Neuronal stem cell (in vitro differentiated cells): ENCODE data around the gene FADS2.

Experiments
- DNase-seq: peaks from one replicate; pipeline ENCODE4 v3.0.0-alpha.2; 2013; ENCODE audit warnings: low spot score
- H2AFZ ChIP-seq: one replicate; pipeline ENCODE4 v1.6.1; 2013; ENCODE audit warnings: mild to moderate bottlenecking, low read length, inconsistent platforms
- H2AK5ac ChIP-seq: 2 replicates; pipeline ENCODE4 v1.6.1; 2013; ENCODE audit warnings: low read depth, mild to moderate bottlenecking, inconsistent platforms, low read length, moderate library complexity, mixed read lengths
- H2BK120ac ChIP-seq: 2 replicates; pipeline ENCODE4 v1.6.1; 2013; ENCODE audit warnings: low read depth, mild to moderate bottlenecking, inconsistent platforms, low read length, moderate library complexity, mixed read lengths
- H2BK12ac ChIP-seq: one replicate; pipeline ENCODE4 v1.6.1; 2013; ENCODE audit warnings: low read length, inconsistent platforms
- H2BK15ac ChIP-seq: 2 replicates; pipeline ENCODE4 v1.6.1; 2013; ENCODE audit warnings: mild to moderate bottlenecking, low read length, inconsistent platforms, mixed read lengths
- H2BK5ac ChIP-seq: one replicate; pipeline ENCODE4 v1.6.1; 2013; ENCODE audit warnings: inconsistent platforms, mild to moderate bottlenecking, low read length, moderate library complexity
- H3K14ac ChIP-seq: one replicate; pipeline ENCODE4 v1.6.1; 2013; ENCODE audit warnings: low read length, inconsistent platforms
- H3K18ac ChIP-seq: 2 replicates; pipeline ENCODE4 v1.6.1; 2013; ENCODE audit warnings: low read length, inconsistent platforms
- H3K23ac ChIP-seq: 2 replicates; pipeline ENCODE4 v1.6.1; 2013; ENCODE audit warnings: low read depth, mild to moderate bottlenecking, mixed read lengths, low read length, inconsistent platforms; ENCODE audit not compliant: poor library complexity
- H3K27ac ChIP-seq: replicated peaks from 3 replicates; pipeline ENCODE4 v1.5.1; 2013; ENCODE audit warnings: low read length, inconsistent platforms
- H3K27me3 ChIP-seq, 3 experiments: 2 replicates each; pipeline ENCODE4 v1.6.1; 2013; ENCODE audit warnings: low read length in 3 of 3, mild to moderate bottlenecking in 2 of 3, inconsistent platforms in 1 of 3, low read depth in 1 of 3, mixed read lengths in 1 of 3, moderate library complexity in 1 of 3; ENCODE audit not compliant: control insufficient read depth in 3 of 3, insufficient read depth in 3 of 3
- H3K36me3 ChIP-seq, 2 donors: replicated peaks in 1 of 2; 2 replicates each; pipeline ENCODE4 v1.6.1; 2013; ENCODE audit warnings: low read length in 2 of 2; ENCODE audit not compliant: control insufficient read depth in 2 of 2, insufficient read depth in 2 of 2
- H3K4ac ChIP-seq: 2 replicates; pipeline ENCODE4 v1.6.1; 2013; ENCODE audit warnings: inconsistent platforms, mild to moderate bottlenecking, low read length, moderate library complexity
- H3K4me1 ChIP-seq, 2 donors: 1 replicate in 1 of 2; 2 replicates in 1 of 2; pipeline ENCODE4 v1.6.1; 2013; ENCODE audit warnings: low read length in 2 of 2, low read depth in 1 of 2; ENCODE audit not compliant: control insufficient read depth in 2 of 2, insufficient read depth in 1 of 2
- H3K4me2 ChIP-seq: one replicate; pipeline ENCODE4 v1.6.1; 2013; ENCODE audit warnings: mild to moderate bottlenecking, low read length, inconsistent platforms; ENCODE audit not compliant: insufficient read depth, poor library complexity, severe bottlenecking
- H3K4me3 ChIP-seq, 2 donors: 2 replicates each; pipeline ENCODE4 v1.5.1; 2013; ENCODE audit warnings: low read length in 2 of 2, mild to moderate bottlenecking in 2 of 2, inconsistent platforms in 1 of 2, moderate library complexity in 1 of 2
- H3K79me1 ChIP-seq: one replicate; pipeline ENCODE4 v1.6.1; 2013; ENCODE audit warnings: low read depth, mild to moderate bottlenecking, inconsistent platforms, low read length, moderate library complexity
- H3K9ac ChIP-seq: one replicate; pipeline ENCODE4 v1.6.1; 2013; ENCODE audit warnings: mild to moderate bottlenecking, low read depth, low read length, inconsistent platforms; ENCODE audit not compliant: poor library complexity
- H3K9me3 ChIP-seq, 2 donors: replicated peaks in 1 of 2; 2 replicates each; pipeline versions ENCODE3 to v1.6.1; 2013; ENCODE audit warnings: low read length in 2 of 2, mild to moderate bottlenecking in 2 of 2, inconsistent platforms in 1 of 2, low read depth in 1 of 2, mixed read lengths in 1 of 2, moderate library complexity in 1 of 2; ENCODE audit not compliant: control insufficient read depth in 2 of 2, insufficient read depth in 1 of 2
- H4K8ac ChIP-seq: one replicate; pipeline ENCODE4 v1.6.1; 2013; ENCODE audit warnings: low read depth, mild to moderate bottlenecking, inconsistent platforms, low read length, moderate library complexity
- H4K91ac ChIP-seq: one replicate; pipeline ENCODE4 v1.6.1; 2013; ENCODE audit warnings: low read length, low read depth, mild to moderate bottlenecking, inconsistent platforms; ENCODE audit not compliant: poor library complexity
- WGBS, 2 donors: extraction: QIAGEN DNeasy Blood & Tissue Kit; methylation state at CpG; one replicate each; pipeline ENCODE4 v1.1.7; 2013; ENCODE audit warnings: missing lambda C conversion rate in 2 of 2, mixed read lengths in 1 of 2; ENCODE audit not compliant: insufficient read length in 2 of 2, insufficient replicate concordance in 1 of 2; ENCODE audit errors: extremely low coverage in 2 of 2; 5-methylcytosine and 5-hydroxymethylcytosine counted together

FADS2 gene

DNA sequence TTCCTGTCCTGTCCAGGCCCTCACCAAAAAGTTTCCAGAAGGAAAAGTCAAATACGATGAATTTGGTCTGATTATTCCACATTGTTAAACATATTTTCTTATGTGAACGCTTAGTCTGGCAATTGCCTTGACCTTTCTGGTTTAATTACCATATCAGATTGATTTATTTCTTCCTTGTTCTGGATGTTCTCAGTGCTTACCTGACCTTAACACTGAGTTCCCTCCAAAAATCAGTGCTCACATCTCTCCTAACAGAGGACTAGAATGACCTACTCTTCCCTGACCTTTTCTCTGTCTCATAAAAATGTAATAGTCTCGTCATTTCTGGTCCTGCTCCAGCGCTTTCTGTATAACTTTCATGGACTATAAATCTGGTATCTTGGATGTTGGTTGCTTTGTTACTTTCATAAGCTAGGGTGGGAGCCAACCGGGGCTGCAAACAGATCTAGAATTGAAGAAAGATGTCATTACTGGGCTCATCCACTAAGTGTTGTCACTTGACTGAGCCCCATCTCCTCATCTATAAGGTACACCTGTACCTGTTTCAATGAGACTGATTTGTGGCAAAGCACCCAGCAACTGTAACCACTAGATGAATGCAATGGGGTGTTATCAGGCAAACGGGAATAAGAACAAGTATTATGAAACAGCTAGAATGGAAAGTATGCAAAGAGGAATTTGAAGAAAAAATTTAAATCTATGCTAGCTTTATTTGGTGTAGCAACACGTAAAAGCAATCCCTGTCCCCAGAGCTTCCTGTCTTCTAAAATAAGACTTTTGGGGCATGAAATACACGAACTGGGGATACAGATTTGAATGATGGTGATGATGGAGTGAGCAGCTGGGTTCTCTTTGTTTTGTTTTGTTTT is 2.4 kb downstream of the FADS2 start:
- peaks cover 47 to 62% of the 10 kb centered on the region in 2 donors for H3K4me1 ChIP-seq
- H3K9ac ChIP-seq = no peak overlapping the region
- no peak overlapping the region for H3K4ac ChIP-seq
- WGBS, 2 donors = no CpG with 5 or more reads among the region's 8 CpGs
- H3K4me3 ChIP-seq = peak overlapping the region; percentile 88 to 100
- H3K23ac ChIP-seq = no peak overlapping the region
- H3K27me3 ChIP-seq = no peaks in the 10 kb centered on the region
- peaks cover 12% of the 10 kb centered on the region for H3K79me1 ChIP-seq
- no peak overlapping the region for H2BK15ac ChIP-seq
- no peak overlapping the region for H2BK5ac ChIP-seq
- H2BK120ac ChIP-seq = no peak overlapping the region
- no peak overlapping the region for H4K91ac ChIP-seq
- peak overlapping the region; percentile 69 for H3K4me2 ChIP-seq
- no peak overlapping the region for H3K14ac ChIP-seq
- H3K27ac ChIP-seq = no peak overlapping the region
- no peak overlapping the region for H4K8ac ChIP-seq
- H2BK12ac ChIP-seq = no peak overlapping the region
- H2AFZ ChIP-seq = no peak overlapping the region
- H2AK5ac ChIP-seq = no peak overlapping the region
- H3K36me3 ChIP-seq = peaks cover 31 to 63% of the 10 kb centered on the region in 2 donors
- H3K18ac ChIP-seq = no peak overlapping the region
- DNase-seq = no peak
- H3K9me3 ChIP-seq = no peaks in the 10 kb centered on the region

GRCh38 chr11:61832207-61832606 is 4.1 kb downstream of the FADS2 start:
- Histone ChIP-seq H3K27ac (no peak overlapping the region), H2AFZ (no peak overlapping the region), H2AK5ac (no peak overlapping the region), H3K79me1 (peaks cover 13% of the 10 kb centered on the region), H3K36me3 (peaks cover 32 to 81% of the 10 kb centered on the region in 2 donors), H3K18ac (no peak overlapping the region), H2BK120ac (no peak overlapping the region), H2BK15ac (no peak overlapping the region), H3K4me2 (peak overlapping the region; percentile 21), H3K27me3 (no peaks in the 10 kb centered on the region), H3K9ac (no peak overlapping the region), H3K4ac (no peak overlapping the region), H2BK5ac (peak overlapping the region; percentile 7), H4K8ac (no peak overlapping the region), H4K91ac (no peak overlapping the region), H3K14ac (no peak overlapping the region), H3K4me1 (peaks cover 39 to 55% of the 10 kb centered on the region in 2 donors), H2BK12ac (no peak overlapping the region), H3K23ac (no peak overlapping the region), H3K4me3 (no peak overlapping the region), H3K9me3 (no peaks in the 10 kb centered on the region)
- WGBS, 2 donors = no CpG with 5 or more reads among the region's 4 CpGs
- DNase-seq = no peak

GRCh38 chr11:61832754-61833153 is 4.7 kb downstream of the FADS2 start:
- peaks cover 37 to 86% of the 10 kb centered on the region in 2 donors for H3K36me3 ChIP-seq
- peaks cover 39 to 55% of the 10 kb centered on the region in 2 donors for H3K4me1 ChIP-seq
- no peaks in the 10 kb centered on the region for H3K9me3 ChIP-seq
- no peak overlapping the region for H4K91ac ChIP-seq
- no peak for DNase-seq
- no peak overlapping the region for H3K4me3 ChIP-seq
- H4K8ac ChIP-seq = no peak overlapping the region
- no CpG with 5 or more reads among the region's 7 CpGs for WGBS, 2 donors
- H3K9ac ChIP-seq = peak overlapping the region; percentile 31
- no peak overlapping the region for H3K27ac ChIP-seq
- no peak overlapping the region for H2BK12ac ChIP-seq
- H2BK15ac ChIP-seq = no peak overlapping the region
- no peak overlapping the region for H3K18ac ChIP-seq
- no peak overlapping the region for H2AK5ac ChIP-seq
- H3K14ac ChIP-seq = no peak overlapping the region
- H3K4ac ChIP-seq = no peak overlapping the region
- no peak overlapping the region for H2AFZ ChIP-seq
- H3K27me3 ChIP-seq = no peaks in the 10 kb centered on the region
- no peak overlapping the region for H2BK120ac ChIP-seq
- peak overlapping the region; percentile 21 for H3K4me2 ChIP-seq
- peaks cover 17% of the 10 kb centered on the region for H3K79me1 ChIP-seq
- H3K23ac ChIP-seq = no peak overlapping the region
- H2BK5ac ChIP-seq = peak overlapping the region; percentile 7

- no peak overlapping the region for H2AK5ac ChIP-seq
- H3K9ac ChIP-seq = no peak overlapping the region
- no peak overlapping the region for H3K18ac ChIP-seq
- H3K36me3 ChIP-seq = peaks cover 45 to 93% of the 10 kb centered on the region in 2 donors
- H3K4me3 ChIP-seq = no peak overlapping the region
- no peak overlapping the region for H3K4me2 ChIP-seq
- no peak overlapping the region for H2BK5ac ChIP-seq
- H3K4ac ChIP-seq = no peak overlapping the region
- peaks cover 19% of the 10 kb centered on the region for H3K79me1 ChIP-seq
- DNase-seq = no peak
- peaks cover 39 to 55% of the 10 kb centered on the region in 2 donors for H3K4me1 ChIP-seq
- no peak overlapping the region for H4K8ac ChIP-seq
- no peaks in the 10 kb centered on the region for H3K27me3 ChIP-seq
- H2BK12ac ChIP-seq = no peak overlapping the region
- no peaks in the 10 kb centered on the region for H3K9me3 ChIP-seq
- no peak overlapping the region for H4K91ac ChIP-seq
- H3K27ac ChIP-seq = no peak overlapping the region
- H3K14ac ChIP-seq = no peak overlapping the region
- H3K23ac ChIP-seq = no peak overlapping the region
- no peak overlapping the region for H2BK120ac ChIP-seq
- no peak overlapping the region for H2AFZ ChIP-seq
- no CpG with 5 or more reads among the region's 11 CpGs for WGBS, 2 donors
- no peak overlapping the region for H2BK15ac ChIP-seq
These were observed 5.4 kb downstream of the FADS2 start for GRCh38 chr11:61833471-61833870.
